K562 (cell line): Measurements from ENCODE around the gene RAVER2. TPM values are rescaled to one million over a fixed set of nuclear protein-coding genes. Genes with fewer than 3 reads are reported as not detected.

Source experiments
- AFF1 ChIP-seq, 2 experiments: fragments of 450-650 bp; IDR thresholded peaks; 2 replicates each; pipeline ENCODE4 v1.6.1; 2018; ENCODE audit warnings: mild to moderate bottlenecking in 2 of 2, low read depth in 1 of 2; ENCODE audit not compliant: partially characterized antibody in 2 of 2
- ATF3 ChIP-seq, 2 experiments: fragments of 450-650 bp in 1 of 2; sonication (generic) in 1 of 2; formaldehyde crosslinking in 1 of 2; IDR thresholded peaks in 1 of 2; conservative IDR thresholded peaks in 1 of 2; 2 replicates each; pipeline versions ENCODE4 v1.6.1 to v1.8.1; 2016 to 2023; ENCODE audit warnings: mild to moderate bottlenecking in 2 of 2, moderate library complexity in 2 of 2, inconsistent platforms in 1 of 2, missing genetic modification reagents in 1 of 2
- BRCA1 ChIP-seq, 2 experiments: fragments of 450-650 bp in 1 of 2; sonication (generic) in 1 of 2; formaldehyde crosslinking in 1 of 2; IDR thresholded peaks; 2 replicates each; pipeline versions ENCODE4 v1.5.0 to v1.6.1; 2017 to 2020; ENCODE audit warnings: mild to moderate bottlenecking in 1 of 2, missing genetic modification reagents in 1 of 2
- CBX1 ChIP-seq: sonication (generic); IDR thresholded peaks from 2 replicates; pipeline ENCODE4 v1.6.1; 2016; ENCODE audit warnings: antibody characterized with exemption, low read depth, mild to moderate bottlenecking
- DPF2 ChIP-seq: fragments of 450-650 bp; IDR thresholded peaks from 2 replicates; pipeline ENCODE4 v1.6.1; 2016
- GTF2E2 ChIP-seq: fragments of 200-800 bp; sonication (Bioruptor generic); IDR thresholded peaks from 2 replicates; pipeline ENCODE4 v1.6.1; 2016; ENCODE audit warnings: missing genetic modification characterization, missing compliant biosample characterization
- HDAC8 ChIP-seq: fragments of 450-650 bp; IDR thresholded peaks from 2 replicates; pipeline ENCODE4 v1.6.1; 2016; ENCODE audit warnings: mild to moderate bottlenecking, missing genetic modification characterization, moderate library complexity, missing compliant biosample characterization
- HINFP ChIP-seq: fragments of 450-650 bp; conservative IDR thresholded peaks from 2 replicates; pipeline ENCODE4 v1.6.1; 2016; ENCODE audit warnings: missing genetic modification characterization, low read depth, mild to moderate bottlenecking, control low read depth, missing compliant biosample characterization
- NCOA6 ChIP-seq: fragments of 450-650 bp; IDR thresholded peaks from 2 replicates; pipeline ENCODE4 v1.6.1; 2017; ENCODE audit warnings: mild to moderate bottlenecking
- NFATC3 ChIP-seq: fragments of 450-650 bp; IDR thresholded peaks from 2 replicates; pipeline ENCODE4 v1.6.1; 2017; ENCODE audit warnings: mild to moderate bottlenecking
- PHB2 ChIP-seq: fragments of 450-650 bp; IDR thresholded peaks from 2 replicates; pipeline ENCODE4 v1.6.1; 2017; ENCODE audit warnings: low read depth
- POLR2G ChIP-seq: fragments of 200-400 bp; formaldehyde crosslinking; IDR thresholded peaks from 2 replicates; pipeline ENCODE4 v1.6.1; 2017; ENCODE audit warnings: low read depth, mild to moderate bottlenecking, antibody characterized with exemption, low read length, moderate library complexity
- SLC30A9 ChIP-seq: fragments of 250-450 bp; sonication (Bioruptor Pico); IDR thresholded peaks from 2 replicates; pipeline ENCODE4 v1.8.0; 2022; ENCODE audit warnings: mild to moderate bottlenecking, moderate library complexity
- SMAD1 ChIP-seq: fragments of 150-350 bp; IDR thresholded peaks from 2 replicates; pipeline ENCODE4 v1.6.1; 2014; ENCODE audit warnings: low read length, low read depth; ENCODE audit not compliant: partially characterized antibody
- TBP ChIP-seq: optimal IDR thresholded peaks from 2 replicates; pipeline ENCODE3; 2011; ENCODE audit warnings: low read depth, low read length, improper control_type of control experiment
- ZBTB17 ChIP-seq: fragments of 450-650 bp; formaldehyde crosslinking; IDR thresholded peaks from 2 replicates; pipeline ENCODE4 v1.4.0; 2020; ENCODE audit warnings: mild to moderate bottlenecking
- polyA plus RNA-seq, 8 experiments: library from polyadenylated mRNA; depleted of rRNA in 4 of 8; stranded (reverse) in 5 of 8; unstranded in 3 of 8; fragments of >200 nt; fragmentation: Nextera tagmentation in 2 of 8; fragmentation: Illumina TruSeq in 1 of 8; extraction: Ambion mirVana in 2 of 8; extraction: Trizol in 1 of 8; gene quantifications; 2 replicates each; pipeline versions ENCODE4 v1.2.1 to v1.2.3, GENCODE V29; 2011 to 2014; ENCODE audit warnings: inconsistent platforms in 1 of 8, missing spikeins in 1 of 8
- total RNA-seq, 7 experiments: library from RNA; depleted of rRNA in 6 of 7; stranded (reverse); fragments of >200 nt in 6 of 7; fragmentation: Illumina TruSeq in 2 of 7; extraction: Trizol in 2 of 7; gene quantifications; 2 replicates each; pipeline versions ENCODE4 v1.2.1 to v1.2.3, GENCODE V29; 2011 to 2021; ENCODE audit warnings: low replicate concordance in 1 of 7

The RAVER2 gene
- total and polyA plus RNA-seq, 9 of the 15 experiments (the other 6 are each of a cell fraction or from before 2014, with no cell fraction given): 1.8 to 6.1 (median 4.4) TPM

- TF ChIP-seq ATF3 (IDR thresholded peaks at IDR 0.05) (peak; percentile 58; the same call in 1 of the 2 replicates), ATF3 (CRISPR knock-in tag; conservative IDR thresholded peaks at IDR 0.05) (no peak; the same call in 1 of the 2 replicates), DPF2 (peak; percentile 99), NCOA6 (0 out of 2 replicates have a peak, but pooled peaks have one; percentile 23), NFATC3 (no peak), TBP (peak; percentile 65), SLC30A9 (no peak), CBX1 (peak; percentile 98; the same call in 1 of the 2 replicates), ZBTB17 (CRISPR knock-in tag) (0 out of 2 replicates have a peak, but pooled peaks have one; percentile 60), HINFP (0 out of 2 replicates have a peak, but pooled peaks have one; percentile 26), PHB2 (peak; percentile 71; the same call in 1 of the 2 replicates), GTF2E2 (peak; percentile 44; the same call in 1 of the 2 replicates), BRCA1 (IDR thresholded peaks at IDR 0.05) (no peak), BRCA1 (CRISPR knock-in tag; IDR thresholded peaks at IDR 0.05) (no peak), SMAD1 (peak; percentile 92), POLR2G (peak; percentile 67), HDAC8 (tag) (no peak), AFF1 (IDR thresholded peaks at IDR 0.05; ENCODE audit: low read depth in 1 of 2, partially characterized antibody in 2 of 2) (peak in 1 of 2 experiments; percentile 89)
Observed at GRCh38 chr1:64864018-64864940, 119.4 kb downstream of the RAVER2 start (continued).
